ENCODE measurements around the gene BRICD5.

DNA sequence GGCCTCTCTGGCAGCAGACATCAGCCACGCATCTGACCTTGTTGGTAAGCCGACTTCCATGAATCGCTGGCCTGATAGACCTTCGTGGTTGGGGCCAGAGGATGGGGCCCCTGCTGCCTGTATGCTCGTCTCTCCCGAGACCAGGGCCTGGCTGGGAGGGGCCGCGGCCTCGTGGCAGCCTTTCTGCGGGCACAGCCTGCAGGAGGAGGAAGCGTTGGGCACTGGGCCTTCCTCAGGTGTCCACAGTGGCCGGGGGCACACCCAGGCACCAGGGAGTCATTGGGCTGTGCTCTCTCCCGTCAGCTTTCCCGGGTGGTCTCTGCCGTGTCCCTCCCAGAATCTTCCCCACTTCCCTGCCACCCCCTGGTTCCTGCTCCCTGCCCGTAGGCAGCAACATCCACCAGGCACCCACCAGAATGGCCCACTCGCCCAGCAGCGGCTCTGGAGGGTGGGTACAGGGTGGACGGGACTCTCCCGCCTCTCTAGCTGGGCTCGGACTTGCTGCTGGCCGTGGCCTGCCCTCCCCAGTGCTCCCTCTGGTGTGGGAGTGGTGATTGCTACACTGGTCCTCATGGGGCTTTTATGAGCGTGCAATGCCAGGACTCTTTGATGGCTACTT is 19.1 kb upstream of the BRICD5 start:
- TF ChIP-seq POLR2AphosphoS5 (IDR thresholded peaks at IDR 0.05; ENCODE audit: low read depth, low read length) (no peak), TAF1 (IDR thresholded peaks at IDR 0.05; ENCODE audit: low read depth, low read length) (no peak), POLR2A (IDR thresholded peaks at IDR 0.05; ENCODE audit: low read depth, low read length) (no peak), POU2F2 (IDR thresholded peaks at IDR 0.05; ENCODE audit: low read depth, low read length) (no peak)

All from GM12891 (cell line).